Astrocyte (in vitro differentiated cells and primary cell): ENCODE data around the gene DOCK3.

Source experiments
- CTCF ChIP-seq: IDR thresholded peaks from 2 replicates; pipeline ENCODE4 v1.5.1; 2011; ENCODE audit warnings: low read depth, mild to moderate bottlenecking, inconsistent platforms, low read length, moderate library complexity; ENCODE audit not compliant: insufficient read depth
- EZH2 ChIP-seq: IDR thresholded peaks from 2 replicates; pipeline ENCODE4 v1.6.1; 2012; ENCODE audit warnings: mild to moderate bottlenecking, low read length, inconsistent platforms; ENCODE audit not compliant: insufficient read depth

- TF ChIP-seq CTCF (no peak), EZH2 (no peak)
Measured at GRCh38 chr3:50972029-50972428, 297.3 kb downstream of the DOCK3 start.
